SK-MEL-5 (cell line): Measurements from ENCODE around the gene UFC1. TPM values are rescaled to one million over a fixed set of nuclear protein-coding genes. Genes with fewer than 3 reads are reported as not detected.

Experiments
- DNase-seq: peaks from one replicate; pipeline ENCODE4 v3.0.0-alpha.2; 2016; ENCODE audit warnings: low read depth, low spot score
- in situ Hi-C: cut with HindIII; loops from 2 replicates; pipeline ENCODE4 v1.10.0; 2016; ENCODE audit warnings: low sequenced_read_pairs, high pct_unique_total_duplicates, low pct_unique_long_range_greater_than_20kb
- total RNA-seq: library from RNA; depleted of rRNA; stranded (reverse); fragments of >200 nt; shearing (Covaris generic); gene quantifications from 2 replicates; pipeline ENCODE4 v1.2.3, GENCODE V29; 2014

The UFC1 gene
- total RNA-seq, 1 experiment from 2014 or later, result 89.2 TPM

- in situ Hi-C loops, result no loop called here
- no peak for DNase-seq
These were observed 22.0 kb upstream of the UFC1 start for GRCh38 chr1:161131523-161132409.

GRCh38 chr1:161132410-161133219 is 21.2 kb upstream of the UFC1 start, which contains the start of gene DEDD:
TSS of gene DEDD (minus strand) at chr1:161132667. CDS start at chr1:161124462, 8,205 bp downstream.
- peak; percentile 97 for DNase-seq
- in situ Hi-C loops, result no loop called here

- no peak for DNase-seq
- in situ Hi-C loops, result no loop called here
These were observed 20.5 kb upstream of the UFC1 start for GRCh38 chr1:161133220-161133740.

GRCh38 chr1:161137881-161138280 is 15.9 kb upstream of the UFC1 start:
- no peak for DNase-seq
- in situ Hi-C loops, result no loop called here

DNA sequence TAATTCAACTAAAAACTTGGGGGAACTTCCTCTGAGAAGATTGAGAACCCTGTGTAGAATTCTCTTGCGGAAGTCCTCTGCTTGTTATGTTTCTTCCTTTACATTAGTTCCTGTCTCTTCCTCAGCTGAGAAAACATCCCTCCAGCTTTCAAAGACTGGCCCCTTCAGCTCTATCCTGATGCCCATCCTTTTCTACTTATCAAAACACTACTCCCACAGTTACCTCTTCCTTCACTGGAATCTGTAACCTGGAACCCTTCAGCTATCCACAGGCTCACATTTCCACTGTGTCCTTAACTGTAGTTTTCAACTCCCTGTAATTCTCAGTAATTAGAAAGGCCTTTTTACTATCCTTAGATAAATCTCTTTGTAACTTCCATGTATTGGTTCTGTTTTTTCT is 15.3 kb upstream of the UFC1 start:
- no peak for DNase-seq
- in situ Hi-C loops, result no loop called here

DNA sequence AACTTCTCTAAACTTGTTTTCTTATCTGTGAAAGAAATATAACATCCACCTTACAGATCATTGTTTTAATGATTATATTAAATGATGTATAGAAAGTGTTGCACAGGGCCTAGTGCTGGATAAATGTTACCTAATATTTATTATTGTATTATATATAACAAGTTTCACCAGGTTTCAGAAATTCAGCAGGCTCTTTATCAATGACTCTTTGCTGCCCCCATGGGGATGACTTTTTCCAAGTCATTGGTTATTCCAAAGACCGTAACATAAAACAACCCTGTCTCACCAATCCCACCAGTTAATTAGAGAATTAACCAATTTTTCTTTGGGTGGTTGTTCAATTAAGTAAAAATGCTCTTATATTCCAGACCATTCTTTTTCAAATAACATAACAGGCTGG is 14.0 kb upstream of the UFC1 start:
- in situ Hi-C loops, result no loop called here
- DNase-seq, result peak; percentile 63

- no peak for DNase-seq
- in situ Hi-C loops, result no loop called here
These were observed 12.9 kb upstream of the UFC1 start for GRCh38 chr1:161140755-161141400.

- in situ Hi-C loops, result no loop called here
- DNase-seq, result no peak
These were observed 7.9 kb upstream of the UFC1 start for GRCh38 chr1:161145832-161146231.

- in situ Hi-C loops, result no loop called here
- DNase-seq, result no peak
These were observed 602 bp upstream of the UFC1 start for GRCh38 chr1:161153176-161153575.

DNA sequence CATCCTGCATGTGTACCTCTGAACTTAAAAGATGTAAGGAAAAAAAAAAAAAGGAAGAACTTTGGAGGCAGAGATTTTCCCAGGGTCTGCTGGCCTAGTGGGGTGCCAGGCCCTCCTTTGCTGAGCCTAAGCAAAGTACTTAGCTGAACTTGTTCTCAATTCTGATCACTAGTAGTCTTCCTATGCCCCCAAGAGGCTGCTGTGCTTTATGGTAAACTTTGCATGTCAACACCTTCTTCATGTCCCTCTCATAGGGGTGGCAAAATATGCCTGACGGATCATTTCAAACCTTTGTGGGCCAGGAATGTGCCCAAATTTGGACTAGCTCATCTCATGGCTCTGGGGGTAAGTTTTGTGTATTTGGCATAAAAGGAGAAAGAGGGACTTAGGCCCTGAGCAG is 4.1 kb downstream of the UFC1 start:
- in situ Hi-C loops, result no loop called here
- no peak for DNase-seq

GRCh38 chr1:161158316-161159010 is 4.7 kb downstream of the UFC1 start:
- in situ Hi-C loops, result no loop called here

GRCh38 chr1:161159087-161159912 is 5.5 kb downstream of the UFC1 start, which contains the start of gene USP21:
TSS of gene USP21 (plus strand) at chr1:161159500. CDS start at chr1:161160641, 1,141 bp downstream.
- peak; percentile 91 for DNase-seq
- in situ Hi-C loops, result no loop called here

More at GRCh38 chr1:161158316-161159010, 4.7 kb downstream of the UFC1 start:
- no peak for DNase-seq

GRCh38 chr1:161159913-161160243 is 6.1 kb downstream of the UFC1 start:
- in situ Hi-C loops, result no loop called here
- DNase-seq, result no peak

GRCh38 chr1:161160671-161161145 is 6.9 kb downstream of the UFC1 start:
- in situ Hi-C loops, result no loop called here
- no peak for DNase-seq

DNA sequence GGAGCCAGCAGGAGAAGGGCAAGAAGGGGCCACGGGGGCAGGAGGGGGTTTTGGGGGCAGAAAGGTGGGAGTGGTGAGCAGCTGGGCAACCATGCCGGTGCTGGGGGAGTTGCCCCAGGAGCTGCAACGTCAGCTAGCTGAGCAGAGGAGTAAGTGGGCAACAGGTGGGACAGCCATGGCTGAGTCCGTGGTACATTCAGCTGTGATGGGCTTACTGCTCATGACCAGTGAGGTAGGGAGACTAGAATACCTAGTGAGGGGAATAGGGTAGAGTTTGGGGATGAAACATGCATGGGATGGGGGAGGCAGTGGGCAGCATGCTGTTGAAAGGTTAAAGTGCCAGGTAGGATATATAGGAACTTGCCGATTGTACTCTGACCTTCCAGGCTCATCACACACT is 7.9 kb downstream of the UFC1 start:
- DNase-seq, result no peak
- in situ Hi-C loops, result no loop called here

GRCh38 chr1:161162052-161162451 is 8.3 kb downstream of the UFC1 start:
- in situ Hi-C loops, result no loop called here
- DNase-seq, result no peak
